Stimulated activated naive CD8-positive, alpha-beta T cell treated with anti-CD3 and anti-CD28 coated beads, Interleukin-15, Interleukin-2, amounts not matched to agents 100 U/mL and 50 U/mL, for 24 hours (primary cell): ENCODE measurements around the gene HTRA3.

Experiments
- ATAC-seq: fragments of 150-1000 bp; cut with Tn5 transposase; one replicate; pipeline ENCODE4 v1.10.0; 2021
- DNase-seq: peaks from one replicate; pipeline ENCODE4 v3.0.0; 2021

HTRA3 gene

GRCh38 chr4:8308856-8309771, 39.6 kb downstream of the HTRA3 start:
- no peak for DNase-seq
- no peak for ATAC-seq

- no peak for ATAC-seq
Measured at GRCh38 chr4:8310306-8310705, 40.8 kb downstream of the HTRA3 start.

GRCh38 chr4:8311101-8312068, 41.8 kb downstream of the HTRA3 start:
- DNase-seq = no peak
- no peak for ATAC-seq

More at GRCh38 chr4:8310306-8310705, 40.8 kb downstream of the HTRA3 start:
- no peak for DNase-seq

GRCh38 chr4:8312069-8312445, 42.5 kb downstream of the HTRA3 start:
- no peak for DNase-seq
- ATAC-seq = no peak

- DNase-seq = no peak
- no peak for ATAC-seq
Measured at GRCh38 chr4:8312976-8313375, 43.4 kb downstream of the HTRA3 start.

GRCh38 chr4:8314691-8315255, 45.2 kb downstream of the HTRA3 start:
- DNase-seq (no peak), ATAC-seq (no peak)

- no peak for ATAC-seq
- no peak for DNase-seq
Measured at GRCh38 chr4:8315435-8316250, 46.1 kb downstream of the HTRA3 start.

- ATAC-seq = no peak
- no peak for DNase-seq
Measured at GRCh38 chr4:8316251-8316771, 46.8 kb downstream of the HTRA3 start.

GRCh38 chr4:8316911-8317351, 47.4 kb downstream of the HTRA3 start:
- ATAC-seq (no peak), DNase-seq (no peak)

GRCh38 chr4:8317474-8317873, 47.9 kb downstream of the HTRA3 start:
- ATAC-seq = no peak

GRCh38 chr4:8318509-8318908, 49.0 kb downstream of the HTRA3 start:
- DNase-seq = no peak
- no peak for ATAC-seq

More at GRCh38 chr4:8317474-8317873, 47.9 kb downstream of the HTRA3 start:
- DNase-seq = no peak

- DNase-seq (no peak), ATAC-seq (no peak)
Measured at GRCh38 chr4:8319061-8319460, 49.5 kb downstream of the HTRA3 start.

GRCh38 chr4:8319731-8320385, 50.3 kb downstream of the HTRA3 start:
- DNase-seq = no peak
- no peak for ATAC-seq

- no peak for DNase-seq
- no peak for ATAC-seq
Measured at GRCh38 chr4:8320386-8320750, 50.8 kb downstream of the HTRA3 start.

GRCh38 chr4:8321220-8321619, 51.7 kb downstream of the HTRA3 start:
- DNase-seq (no peak), ATAC-seq (no peak)

- no peak for DNase-seq
- no peak for ATAC-seq
Measured at GRCh38 chr4:8321771-8322170, 52.2 kb downstream of the HTRA3 start.

- DNase-seq (no peak), ATAC-seq (no peak)
Measured at GRCh38 chr4:8322794-8323704, 53.5 kb downstream of the HTRA3 start.

GRCh38 chr4:8323947-8324555, 54.5 kb downstream of the HTRA3 start:
- no peak for ATAC-seq

GRCh38 chr4:8324640-8325239, 55.2 kb downstream of the HTRA3 start:
- DNase-seq = no peak
- ATAC-seq = no peak

More at GRCh38 chr4:8323947-8324555, 54.5 kb downstream of the HTRA3 start:
- no peak for DNase-seq
